Skeletal muscle satellite cell (primary cell): ENCODE results near the gene WDFY2.

Experiments used
- H3K27me3 ChIP-seq: 2 replicates; pipeline ENCODE4 v1.7.0; 2013; ENCODE audit warnings: low read length; ENCODE audit not compliant: control insufficient read depth, insufficient read depth
- H3K36me3 ChIP-seq: 2 replicates; pipeline ENCODE4 v1.7.0; 2013; ENCODE audit warnings: mild to moderate bottlenecking, control low read depth, low read length; ENCODE audit not compliant: insufficient read depth
- H3K4me1 ChIP-seq: 2 replicates; pipeline ENCODE4 v1.7.0; 2013; ENCODE audit warnings: low read length; ENCODE audit not compliant: control insufficient read depth, insufficient read depth
- H3K4me2 ChIP-seq: 2 replicates; pipeline ENCODE4 v1.7.0; 2013; ENCODE audit warnings: mild to moderate bottlenecking, low read length
- H3K4me3 ChIP-seq: 2 replicates; pipeline ENCODE4 v1.7.0; 2013; ENCODE audit warnings: low read length
- H3K9ac ChIP-seq: 2 replicates; pipeline ENCODE4 v1.7.0; 2013; ENCODE audit warnings: mild to moderate bottlenecking, low read depth, low read length, moderate library complexity
- H3K9me3 ChIP-seq: replicated peaks from 2 replicates; pipeline ENCODE4 v1.7.0; 2013; ENCODE audit warnings: mild to moderate bottlenecking, control low read depth, low read length

The WDFY2 gene

GRCh38 chr13:51624695-51625345 is 40.6 kb downstream of the WDFY2 start:
- Histone ChIP-seq H3K36me3 (no peaks in the 10 kb centered on the region), H3K9me3 (no peaks in the 10 kb centered on the region), H3K4me2 (no peak overlapping the region), H3K9ac (no peak overlapping the region), H3K4me3 (no peak overlapping the region), H3K27me3 (no peaks in the 10 kb centered on the region), H3K4me1 (peaks cover 90% of the 10 kb centered on the region)

GRCh38 chr13:51625555-51626345 is 41.5 kb downstream of the WDFY2 start:
- Histone ChIP-seq H3K4me1 (peaks cover 90% of the 10 kb centered on the region), H3K27me3 (no peaks in the 10 kb centered on the region), H3K9me3 (no peaks in the 10 kb centered on the region), H3K9ac (peak overlapping the region; percentile 27), H3K4me3 (no peak overlapping the region), H3K36me3 (no peaks in the 10 kb centered on the region), H3K4me2 (peak overlapping the region; percentile 0)

- Histone ChIP-seq H3K9ac (no peak overlapping the region), H3K36me3 (no peaks in the 10 kb centered on the region), H3K4me3 (no peak overlapping the region), H3K9me3 (no peaks in the 10 kb centered on the region), H3K27me3 (no peaks in the 10 kb centered on the region), H3K4me1 (peaks cover 89% of the 10 kb centered on the region), H3K4me2 (peak overlapping the region; percentile 50)
These were observed 42.5 kb downstream of the WDFY2 start for GRCh38 chr13:51626749-51627148.

GRCh38 chr13:51628059-51628852 is 44.0 kb downstream of the WDFY2 start:
- H3K36me3 ChIP-seq: no peaks in the 10 kb centered on the region
- H3K27me3 ChIP-seq: no peaks in the 10 kb centered on the region
- no peak overlapping the region for H3K4me3 ChIP-seq
- H3K9me3 ChIP-seq: no peaks in the 10 kb centered on the region
- H3K4me2 ChIP-seq: no peak overlapping the region
- no peak overlapping the region for H3K9ac ChIP-seq
- H3K4me1 ChIP-seq: peaks cover 90% of the 10 kb centered on the region

GRCh38 chr13:51629491-51630287 is 45.4 kb downstream of the WDFY2 start:
- H3K4me2 ChIP-seq: peak overlapping the region; percentile 69
- no peaks in the 10 kb centered on the region for H3K9me3 ChIP-seq
- H3K27me3 ChIP-seq: no peaks in the 10 kb centered on the region
- no peak overlapping the region for H3K4me3 ChIP-seq
- no peaks in the 10 kb centered on the region for H3K36me3 ChIP-seq
- H3K4me1 ChIP-seq: peaks cover 84% of the 10 kb centered on the region
- H3K9ac ChIP-seq: peak overlapping the region; percentile 67

- H3K36me3 ChIP-seq: no peaks in the 10 kb centered on the region
These were observed 46.0 kb downstream of the WDFY2 start for GRCh38 chr13:51630288-51630615.

GRCh38 chr13:51632591-51633362 is 48.5 kb downstream of the WDFY2 start:
- H3K4me3 ChIP-seq: peak overlapping the region; percentile 28
- no peaks in the 10 kb centered on the region for H3K9me3 ChIP-seq
- peaks cover 87% of the 10 kb centered on the region for H3K4me1 ChIP-seq
- peak overlapping the region; percentile 73 for H3K4me2 ChIP-seq
- peak overlapping the region; percentile 63 for H3K9ac ChIP-seq
- H3K27me3 ChIP-seq: no peaks in the 10 kb centered on the region
- no peaks in the 10 kb centered on the region for H3K36me3 ChIP-seq

More at GRCh38 chr13:51630288-51630615, 46.0 kb downstream of the WDFY2 start:
- H3K9me3 ChIP-seq: no peaks in the 10 kb centered on the region
- H3K4me3 ChIP-seq: no peak overlapping the region
- H3K4me2 ChIP-seq: peak overlapping the region; percentile 69
- no peaks in the 10 kb centered on the region for H3K27me3 ChIP-seq
- H3K9ac ChIP-seq: peak overlapping the region; percentile 67
- peaks cover 80% of the 10 kb centered on the region for H3K4me1 ChIP-seq

- Histone ChIP-seq H3K4me3 (no peak overlapping the region), H3K4me1 (peaks cover 86% of the 10 kb centered on the region)
These were observed 51.0 kb downstream of the WDFY2 start for GRCh38 chr13:51635137-51635878.

GRCh38 chr13:51636349-51636890 is 52.2 kb downstream of the WDFY2 start:
- Histone ChIP-seq H3K9ac (no peak overlapping the region), H3K36me3 (no peaks in the 10 kb centered on the region), H3K27me3 (no peaks in the 10 kb centered on the region), H3K4me1 (peaks cover 80% of the 10 kb centered on the region), H3K4me2 (no peak overlapping the region), H3K9me3 (no peaks in the 10 kb centered on the region), H3K4me3 (no peak overlapping the region)

More at GRCh38 chr13:51635137-51635878, 51.0 kb downstream of the WDFY2 start:
- no peaks in the 10 kb centered on the region for H3K9me3 ChIP-seq
- H3K36me3 ChIP-seq: no peaks in the 10 kb centered on the region
- no peak overlapping the region for H3K4me2 ChIP-seq
- H3K27me3 ChIP-seq: no peaks in the 10 kb centered on the region
- no peak overlapping the region for H3K9ac ChIP-seq

GRCh38 chr13:51637852-51638215 is 53.6 kb downstream of the WDFY2 start:
- H3K4me1 ChIP-seq: peaks cover 72% of the 10 kb centered on the region

More at GRCh38 chr13:51637852-51638215, 53.6 kb downstream of the WDFY2 start:
- Histone ChIP-seq H3K4me3 (peak overlapping the region; percentile 11), H3K36me3 (no peaks in the 10 kb centered on the region), H3K27me3 (no peaks in the 10 kb centered on the region), H3K9me3 (no peaks in the 10 kb centered on the region), H3K4me2 (peak overlapping the region; percentile 71), H3K9ac (peak overlapping the region; percentile 41)
